ENCODE data around the gene PPIH.

DNA sequence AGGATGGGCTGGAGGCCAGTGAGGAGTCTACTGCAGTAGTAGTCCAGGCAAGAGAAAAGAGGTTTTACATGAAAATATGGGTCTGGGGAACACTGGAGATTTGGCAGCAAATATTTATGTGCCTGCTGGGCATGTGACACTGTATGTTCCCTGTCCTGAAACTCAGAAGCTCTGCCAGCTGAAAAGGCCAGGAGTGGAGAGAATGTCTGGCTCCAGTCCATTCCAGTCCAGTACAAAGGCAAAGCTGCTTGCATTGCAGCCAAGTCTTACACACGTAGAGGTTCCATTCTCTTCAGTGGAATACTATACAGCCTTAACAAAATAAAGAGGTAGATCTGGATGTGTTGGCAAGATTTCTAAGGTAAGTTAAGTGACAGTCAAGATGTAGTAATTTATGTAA, 16.5 kb downstream of the PPIH start:
- TF ChIP-seq POLR2A (IDR thresholded peaks at IDR 0.05; ENCODE audit: low read depth, low read length) (no peak), PAX5 (IDR thresholded peaks at IDR 0.05; ENCODE audit: insufficient read depth, low read length, severe bottlenecking) (no peak), POU2F2 (IDR thresholded peaks at IDR 0.05; ENCODE audit: low read depth, low read length) (no peak), POLR2AphosphoS5 (IDR thresholded peaks at IDR 0.05; ENCODE audit: low read depth, low read length) (no peak), TAF1 (IDR thresholded peaks at IDR 0.05; ENCODE audit: low read depth, low read length) (no peak), SPI1 (IDR thresholded peaks at IDR 0.05; ENCODE audit: low read depth, low read length) (no peak)

All from GM12891 (cell line).